Chondrocyte (in vitro differentiated cells): ENCODE results near the gene LTBP4. TPM values are rescaled to one million over a fixed set of nuclear protein-coding genes. Genes with fewer than 3 reads are reported as not detected.

Experiments used
- DNase-seq: peaks from one replicate; pipeline ENCODE4 v3.0.0; 2021; ENCODE audit warnings: mixed read lengths, low spot score
- H3K27ac Mint-ChIP-seq: one replicate; pipeline ENCODE4 v1.8.0; 2021; ENCODE audit warnings: mild to moderate bottlenecking, moderate library complexity, mixed read lengths; ENCODE audit not compliant: unreplicated experiment
- H3K27me3 Mint-ChIP-seq: 2 replicates; pipeline ENCODE4 v1.8.0; 2021; ENCODE audit warnings: low read depth, mixed read lengths
- H3K36me3 Mint-ChIP-seq: 2 replicates; pipeline ENCODE4 v1.8.0; 2021; ENCODE audit warnings: low read depth, mixed read lengths
- H3K4me1 Mint-ChIP-seq: 2 replicates; pipeline ENCODE4 v1.8.0; 2021; ENCODE audit warnings: low read depth, mild to moderate bottlenecking, mixed read lengths
- H3K4me3 Mint-ChIP-seq: one replicate; pipeline ENCODE4 v1.8.0; 2021; ENCODE audit warnings: mild to moderate bottlenecking, moderate library complexity, mixed read lengths; ENCODE audit not compliant: unreplicated experiment
- H3K9me3 Mint-ChIP-seq: 2 replicates; pipeline ENCODE4 v1.8.0; 2021; ENCODE audit warnings: low read depth, mixed read lengths
- total RNA-seq: library from RNA; stranded (reverse); gene quantifications from 3 replicates; pipeline ENCODE4 v1.2.1, GENCODE V29; 2021
- TF ChIP-seq, protein P1 (sequence below): fragments of 200-600 bp; sonication (generic); IDR thresholded peaks from 2 replicates; pipeline ENCODE4 v1.5.0; 2021; ENCODE audit warnings: antibody characterized with exemption, mild to moderate bottlenecking, moderate library complexity

Gene LTBP4
- total RNA-seq, 1 donor from 2014 or later = 161 TPM

DNA sequence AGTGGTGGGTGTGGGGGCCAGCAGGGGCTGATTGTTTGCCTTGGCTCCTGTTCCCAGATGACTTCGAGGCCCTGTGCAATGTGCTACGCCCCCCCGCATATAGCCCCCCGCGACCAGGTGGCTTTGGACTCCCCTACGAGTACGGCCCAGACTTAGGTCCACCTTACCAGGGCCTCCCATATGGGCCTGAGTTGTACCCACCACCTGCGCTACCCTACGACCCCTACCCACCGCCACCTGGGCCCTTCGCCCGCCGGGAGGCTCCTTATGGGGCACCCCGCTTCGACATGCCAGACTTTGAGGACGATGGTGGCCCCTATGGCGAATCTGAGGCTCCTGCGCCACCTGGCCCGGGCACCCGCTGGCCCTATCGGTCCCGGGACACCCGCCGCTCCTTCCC is 25.7 kb downstream of the LTBP4 start:
- no peak for DNase-seq
- Mint-ChIP-seq H3K9me3 (no peaks in the 10 kb centered on the region), H3K4me3 (no peak overlapping the region), H3K27ac (no peak overlapping the region), H3K27me3 (no peaks in the 10 kb centered on the region), H3K4me1 (peaks cover 33% of the 10 kb centered on the region), H3K36me3 (peaks cover 26% of the 10 kb centered on the region)
- TF ChIP-seq, protein P1, sequence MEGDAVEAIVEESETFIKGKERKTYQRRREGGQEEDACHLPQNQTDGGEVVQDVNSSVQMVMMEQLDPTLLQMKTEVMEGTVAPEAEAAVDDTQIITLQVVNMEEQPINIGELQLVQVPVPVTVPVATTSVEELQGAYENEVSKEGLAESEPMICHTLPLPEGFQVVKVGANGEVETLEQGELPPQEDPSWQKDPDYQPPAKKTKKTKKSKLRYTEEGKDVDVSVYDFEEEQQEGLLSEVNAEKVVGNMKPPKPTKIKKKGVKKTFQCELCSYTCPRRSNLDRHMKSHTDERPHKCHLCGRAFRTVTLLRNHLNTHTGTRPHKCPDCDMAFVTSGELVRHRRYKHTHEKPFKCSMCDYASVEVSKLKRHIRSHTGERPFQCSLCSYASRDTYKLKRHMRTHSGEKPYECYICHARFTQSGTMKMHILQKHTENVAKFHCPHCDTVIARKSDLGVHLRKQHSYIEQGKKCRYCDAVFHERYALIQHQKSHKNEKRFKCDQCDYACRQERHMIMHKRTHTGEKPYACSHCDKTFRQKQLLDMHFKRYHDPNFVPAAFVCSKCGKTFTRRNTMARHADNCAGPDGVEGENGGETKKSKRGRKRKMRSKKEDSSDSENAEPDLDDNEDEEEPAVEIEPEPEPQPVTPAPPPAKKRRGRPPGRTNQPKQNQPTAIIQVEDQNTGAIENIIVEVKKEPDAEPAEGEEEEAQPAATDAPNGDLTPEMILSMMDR = no peak

DNA sequence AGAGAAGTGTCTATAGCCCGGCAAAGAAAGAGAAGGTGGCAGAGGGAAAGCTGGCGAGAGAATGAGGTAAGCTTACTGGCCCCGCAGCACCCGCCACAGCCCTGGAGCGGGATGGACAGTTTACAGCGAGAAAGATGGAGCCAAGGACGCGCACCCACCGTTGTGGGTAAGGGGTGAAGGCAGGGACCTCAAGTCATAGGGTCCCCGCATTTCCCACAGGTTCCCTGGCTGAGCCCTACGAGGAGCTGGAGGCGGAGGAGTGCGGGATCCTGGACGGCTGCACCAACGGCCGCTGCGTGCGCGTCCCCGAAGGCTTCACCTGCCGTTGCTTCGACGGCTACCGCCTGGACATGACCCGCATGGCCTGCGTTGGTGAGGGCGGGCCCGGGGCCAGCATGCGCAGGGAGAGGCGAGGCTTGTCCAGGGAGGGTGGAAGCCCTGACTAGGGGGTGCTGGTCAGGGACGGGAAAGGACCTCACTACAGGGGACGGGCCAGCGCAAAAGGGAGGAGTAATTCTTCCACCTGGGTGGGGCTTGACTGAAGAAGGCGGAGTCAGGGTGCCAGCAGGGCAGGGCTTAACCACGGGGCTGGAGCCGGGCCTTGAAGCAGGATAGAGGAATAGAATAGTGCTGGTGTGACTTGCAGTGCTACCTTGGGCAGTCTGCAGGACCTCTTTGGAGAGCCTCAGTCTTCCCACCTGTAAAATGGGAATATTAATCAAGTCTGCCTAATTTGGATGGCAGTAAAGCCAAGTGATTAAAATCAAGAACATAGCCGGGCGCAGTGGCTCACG is 26.5 kb downstream of the LTBP4 start:
- no peak overlapping the region for H3K4me3 Mint-ChIP-seq
- H3K9me3 Mint-ChIP-seq = no peaks in the 10 kb centered on the region
- peaks cover 22% of the 10 kb centered on the region for H3K36me3 Mint-ChIP-seq
- no peak overlapping the region for H3K27ac Mint-ChIP-seq
- TF ChIP-seq, protein P1 = no peak
- no peaks in the 10 kb centered on the region for H3K27me3 Mint-ChIP-seq
- H3K4me1 Mint-ChIP-seq = peaks cover 33% of the 10 kb centered on the region
- DNase-seq = no peak

DNA sequence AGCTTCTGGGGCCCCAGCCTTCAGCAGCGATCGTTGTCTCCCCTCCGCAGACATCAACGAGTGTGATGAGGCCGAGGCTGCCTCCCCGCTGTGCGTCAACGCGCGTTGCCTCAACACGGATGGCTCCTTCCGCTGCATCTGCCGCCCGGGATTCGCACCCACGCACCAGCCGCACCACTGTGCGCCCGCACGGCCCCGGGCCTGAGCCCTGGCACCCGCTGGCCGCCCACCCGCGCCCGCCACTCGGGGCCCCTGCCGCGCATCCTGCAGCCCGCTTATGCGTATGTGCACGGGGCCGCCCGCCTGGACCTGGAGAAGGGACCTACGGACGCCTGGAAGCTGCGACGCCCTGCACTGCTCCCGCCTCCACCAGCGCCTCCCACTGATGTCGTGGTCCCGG is 28.2 kb downstream of the LTBP4 start:
- H3K4me1 Mint-ChIP-seq = peaks cover 33% of the 10 kb centered on the region
- no peaks in the 10 kb centered on the region for H3K9me3 Mint-ChIP-seq
- H3K4me3 Mint-ChIP-seq = no peak overlapping the region
- H3K27me3 Mint-ChIP-seq = no peaks in the 10 kb centered on the region
- H3K27ac Mint-ChIP-seq = no peak overlapping the region
- TF ChIP-seq, protein P1 = no peak
- no peak for DNase-seq
- H3K36me3 Mint-ChIP-seq = peaks cover 20% of the 10 kb centered on the region

DNA sequence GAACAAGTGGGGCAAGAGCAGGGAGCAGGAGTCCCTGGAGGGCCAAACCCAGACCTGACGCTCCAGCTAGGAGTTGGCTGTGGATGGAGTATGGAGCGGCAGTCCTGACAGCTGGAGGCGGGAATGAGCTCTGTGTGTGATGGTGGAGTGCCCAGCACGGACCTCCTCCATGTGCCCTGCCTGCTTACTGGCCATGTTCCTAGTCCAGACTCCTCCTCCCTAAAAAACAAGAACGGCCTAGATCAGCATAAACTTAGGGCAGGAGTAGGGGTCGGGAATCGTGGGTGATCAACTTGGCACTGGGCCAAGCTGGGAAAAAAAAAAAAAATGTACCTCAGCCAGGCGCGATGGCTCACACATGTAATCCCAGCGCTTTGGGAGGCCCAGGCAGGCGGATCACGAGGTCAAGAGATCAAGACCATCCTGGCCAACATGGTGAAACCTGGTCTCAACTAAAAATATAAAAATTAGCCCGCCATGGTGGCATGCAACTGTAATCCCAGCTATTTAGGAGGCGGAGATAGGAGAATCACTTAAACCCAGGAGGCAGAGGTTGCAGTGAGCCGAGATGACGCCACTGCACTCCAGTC is 29.5 kb downstream of the LTBP4 start:
- DNase-seq = no peak
- no peak overlapping the region for H3K4me3 Mint-ChIP-seq
- H3K36me3 Mint-ChIP-seq = peaks cover 12% of the 10 kb centered on the region
- TF ChIP-seq, protein P1 = no peak
- no peak overlapping the region for H3K27ac Mint-ChIP-seq
- peaks cover 31% of the 10 kb centered on the region for H3K4me1 Mint-ChIP-seq
- no peaks in the 10 kb centered on the region for H3K9me3 Mint-ChIP-seq
- H3K27me3 Mint-ChIP-seq = no peaks in the 10 kb centered on the region

DNA sequence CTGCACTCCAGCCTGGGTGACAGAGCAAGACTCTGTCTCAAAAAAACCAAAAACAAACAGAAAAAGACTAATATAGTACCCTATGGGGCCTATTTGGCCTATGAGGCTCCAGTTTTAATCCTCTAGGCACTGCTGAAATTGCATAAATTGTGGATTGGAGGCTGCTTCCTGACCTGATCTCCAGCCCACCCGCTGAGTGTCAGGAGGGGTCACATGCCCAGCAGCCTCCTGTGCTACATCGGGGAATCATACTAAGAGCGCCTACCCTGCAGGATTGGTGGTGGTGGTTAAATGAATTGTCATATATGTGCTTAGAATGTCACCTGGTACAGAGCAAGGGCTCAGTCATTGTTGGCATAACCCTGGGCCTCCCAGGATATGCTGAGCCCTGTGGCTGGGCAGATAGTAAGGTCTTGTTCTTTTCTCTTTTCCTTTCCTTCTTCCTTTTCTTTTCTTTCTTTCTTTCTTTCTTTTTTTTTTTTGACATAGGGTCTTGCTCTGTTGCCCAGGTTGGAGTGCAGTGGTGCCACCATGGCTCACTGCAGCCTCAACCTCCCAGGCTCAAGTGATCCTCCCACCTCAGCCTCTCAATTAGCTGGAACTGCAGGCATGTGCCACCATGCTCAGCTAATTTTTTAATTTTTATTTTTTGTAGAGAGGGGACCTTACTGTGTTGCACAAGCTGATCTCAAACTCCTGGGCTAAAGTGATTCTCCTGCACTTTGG is 31.3 kb downstream of the LTBP4 start:
- peaks cover 7% of the 10 kb centered on the region for H3K36me3 Mint-ChIP-seq
- no peak overlapping the region for H3K27ac Mint-ChIP-seq
- H3K4me3 Mint-ChIP-seq = no peak overlapping the region
- no peak for DNase-seq
- H3K27me3 Mint-ChIP-seq = no peaks in the 10 kb centered on the region
- TF ChIP-seq, protein P1 = no peak
- no peaks in the 10 kb centered on the region for H3K9me3 Mint-ChIP-seq
- H3K4me1 Mint-ChIP-seq = peaks cover 26% of the 10 kb centered on the region
